ENCODE data around the gene PLA2G2C. TPM values are rescaled to one million over a fixed set of nuclear protein-coding genes. Genes with fewer than 3 reads are reported as not detected.
A peak's percentile ranks its signal among the peaks of the same experiment; 100 is the strongest.
"Not testable (repeated sequence)": the region's sequence is repeated elsewhere in the genome, so short reads cannot be mapped to it uniquely, and the experiment has no call there.

Gene PLA2G2C
- polyA plus RNA-seq, 2 donors: 0.07 to 0.14 TPM

DNA sequence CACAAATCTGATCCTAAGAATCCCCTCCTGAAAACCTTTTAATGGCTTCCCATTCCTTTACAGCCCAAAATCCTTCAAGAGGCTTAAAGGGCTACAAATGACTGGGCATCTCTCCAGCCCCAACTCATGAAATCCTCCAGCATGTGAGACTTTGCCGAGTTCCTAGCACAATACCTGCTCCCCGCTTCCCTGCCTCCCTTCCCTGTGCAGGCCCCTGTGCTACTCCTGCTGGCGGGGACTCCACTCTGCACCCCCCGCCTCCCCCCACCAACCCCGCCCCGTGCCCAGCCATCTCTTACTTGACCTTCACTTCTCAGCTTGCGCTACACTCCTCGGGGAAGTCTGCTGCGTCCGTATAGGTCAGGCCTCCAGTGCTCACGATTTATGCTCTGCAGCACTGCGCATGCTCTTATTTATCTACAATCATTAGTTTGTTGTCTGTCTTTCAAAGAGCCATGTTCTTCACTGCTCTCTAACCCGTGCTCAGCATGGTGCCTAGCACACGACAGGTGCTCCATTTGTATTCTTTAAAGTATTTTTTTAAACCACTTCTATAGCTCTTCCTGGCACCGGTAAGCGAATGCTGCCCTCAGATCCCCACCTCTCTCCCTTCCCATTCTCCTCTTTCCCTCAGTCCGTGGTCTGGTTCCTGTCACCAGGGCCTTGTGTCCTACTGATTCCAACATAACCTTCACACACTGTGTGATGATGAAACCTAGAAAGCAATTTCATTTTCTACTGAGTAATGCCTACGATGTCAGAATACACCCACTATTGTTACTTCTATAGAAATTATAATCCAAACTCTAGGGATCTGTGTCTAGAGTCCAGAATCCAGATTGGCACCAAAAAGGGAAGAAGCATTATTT is 37.5 kb upstream of the PLA2G2C start:
- WGBS, 2 donors: 38 to 39% methylated on average over 18 of the region's 18 CpGs
- no peaks in the 10 kb centered on the region for H3K27me3 ChIP-seq (ENCODE audit: control insufficient read depth in 1 of 2, insufficient read depth in 2 of 2, low read length in 2 of 2)

DNA sequence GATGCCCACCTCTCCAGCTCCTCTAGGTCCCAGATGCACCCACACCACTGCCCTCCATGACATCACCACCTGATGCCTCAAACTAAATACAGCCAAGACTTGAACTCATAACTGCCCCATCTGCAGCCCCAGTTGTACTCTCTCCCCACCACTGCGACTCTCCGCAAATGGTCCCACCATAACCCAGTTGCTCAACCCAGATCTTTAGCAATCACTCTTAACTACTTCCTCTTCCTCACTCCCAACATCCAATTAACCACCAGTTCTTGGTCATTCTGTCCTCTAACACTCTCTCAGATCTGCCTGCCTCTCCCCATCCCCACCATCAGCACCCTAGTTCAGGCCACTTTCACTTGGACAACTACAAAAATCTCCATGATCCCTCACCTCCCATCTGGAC is 36.8 kb upstream of the PLA2G2C start:
- H3K27me3 ChIP-seq (ENCODE audit: control insufficient read depth in 1 of 2, insufficient read depth in 2 of 2, low read length in 2 of 2): no peaks in the 10 kb centered on the region
- H3K9me3 ChIP-seq (ENCODE audit: control insufficient read depth in 2 of 2, insufficient read depth in 1 of 2, low read depth in 1 of 2, low read length in 1 of 2): no peaks in the 10 kb centered on the region
- WGBS, 2 donors: 82 to 83% methylated on average over 2 of the region's 2 CpGs

More for the DNA sequence above, 37.5 kb upstream of the PLA2G2C start:
- no peaks in the 10 kb centered on the region for H3K36me3 ChIP-seq (ENCODE audit: control insufficient read depth in 2 of 2, insufficient read depth in 2 of 2, low read length in 1 of 2)
- no peak overlapping the region for H3K4me3 ChIP-seq (ENCODE audit: low read depth in 1 of 2, low read length in 2 of 2)
- H3K27ac ChIP-seq (ENCODE audit: low read depth in 2 of 2, low read length in 1 of 2): no peak overlapping the region
- H3K9me3 ChIP-seq (ENCODE audit: control insufficient read depth in 2 of 2, insufficient read depth in 1 of 2, low read depth in 1 of 2, low read length in 1 of 2): no peaks in the 10 kb centered on the region
- H3K4me1 ChIP-seq (ENCODE audit: control insufficient read depth in 2 of 2, insufficient read depth in 2 of 2, low read length in 1 of 2): no peaks in the 10 kb centered on the region

DNA sequence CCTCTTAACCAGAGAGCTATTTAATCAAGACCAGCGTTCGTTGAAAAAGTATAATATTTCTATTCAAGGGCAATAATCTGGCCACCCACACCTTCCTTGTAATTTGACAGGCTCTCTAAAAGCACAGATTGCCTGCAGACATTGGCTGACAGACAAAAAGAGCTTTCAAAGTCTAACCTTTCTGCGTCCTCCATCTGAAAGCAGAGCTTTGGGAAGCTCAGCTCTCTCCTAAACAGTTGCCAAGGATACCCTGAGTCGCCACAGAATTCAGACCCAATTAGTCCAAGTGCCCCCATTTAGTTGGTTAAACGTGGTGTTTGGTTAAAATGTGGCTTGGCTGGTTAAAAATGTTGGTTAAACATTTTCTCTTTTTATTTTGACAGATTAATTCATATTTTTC is 33.7 kb upstream of the PLA2G2C start:
- Histone ChIP-seq H3K9me3 (ENCODE audit: control insufficient read depth in 2 of 2, insufficient read depth in 1 of 2, low read depth in 1 of 2, low read length in 1 of 2) (peaks cover 0 to 2% of the 10 kb centered on the region in 2 donors), H3K4me1 (ENCODE audit: control insufficient read depth in 2 of 2, insufficient read depth in 2 of 2, low read length in 1 of 2) (no peaks in the 10 kb centered on the region), H3K27ac (ENCODE audit: low read depth in 2 of 2, low read length in 1 of 2) (no peak overlapping the region), H3K27me3 (ENCODE audit: control insufficient read depth in 1 of 2, insufficient read depth in 2 of 2, low read length in 2 of 2) (no peaks in the 10 kb centered on the region), H3K36me3 (ENCODE audit: control insufficient read depth in 2 of 2, insufficient read depth in 2 of 2, low read length in 1 of 2) (no peaks in the 10 kb centered on the region), H3K4me3 (ENCODE audit: low read depth in 1 of 2, low read length in 2 of 2) (no peak overlapping the region)
- 33 to 43% methylated on average over 5 of the region's 5 CpGs for WGBS, 2 donors

More for the DNA sequence above, 36.8 kb upstream of the PLA2G2C start:
- Histone ChIP-seq H3K36me3 (ENCODE audit: control insufficient read depth in 2 of 2, insufficient read depth in 2 of 2, low read length in 1 of 2) (no peaks in the 10 kb centered on the region), H3K4me1 (ENCODE audit: control insufficient read depth in 2 of 2, insufficient read depth in 2 of 2, low read length in 1 of 2) (no peaks in the 10 kb centered on the region), H3K4me3 (ENCODE audit: low read depth in 1 of 2, low read length in 2 of 2) (no peak overlapping the region), H3K27ac (ENCODE audit: low read depth in 2 of 2, low read length in 1 of 2) (no peak overlapping the region)

DNA sequence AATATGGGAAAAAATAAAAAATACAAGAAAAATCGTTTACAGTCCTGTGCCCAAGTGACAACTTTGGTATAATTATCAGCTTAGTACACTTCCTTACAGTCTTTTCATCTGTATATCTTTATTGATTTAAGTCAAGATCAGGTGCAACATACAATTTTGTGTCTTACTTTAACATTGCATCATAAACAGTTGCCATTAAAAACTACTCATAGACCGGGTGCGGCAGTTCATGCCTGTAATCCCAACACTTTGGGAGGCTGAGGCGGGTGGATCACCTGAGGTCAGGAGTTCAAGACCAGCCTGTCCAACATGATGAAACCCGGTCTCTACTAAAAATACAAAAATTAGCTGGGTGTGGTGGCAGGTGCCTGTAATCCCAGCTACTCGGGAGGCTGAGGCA is 32.7 kb upstream of the PLA2G2C start:
- H3K27me3 ChIP-seq (ENCODE audit: control insufficient read depth in 1 of 2, insufficient read depth in 2 of 2, low read length in 2 of 2); H3K36me3 ChIP-seq (ENCODE audit: control insufficient read depth in 2 of 2, insufficient read depth in 2 of 2, low read length in 1 of 2); H3K27ac ChIP-seq (ENCODE audit: low read depth in 2 of 2, low read length in 1 of 2); H3K4me1 ChIP-seq (ENCODE audit: control insufficient read depth in 2 of 2, insufficient read depth in 2 of 2, low read length in 1 of 2); H3K4me3 ChIP-seq (ENCODE audit: low read depth in 1 of 2, low read length in 2 of 2); H3K9me3 ChIP-seq (ENCODE audit: control insufficient read depth in 2 of 2, insufficient read depth in 1 of 2, low read depth in 1 of 2, low read length in 1 of 2): not testable (repeated sequence)
- WGBS, 2 donors: 81 to 82% methylated on average over 6 of the region's 6 CpGs

DNA sequence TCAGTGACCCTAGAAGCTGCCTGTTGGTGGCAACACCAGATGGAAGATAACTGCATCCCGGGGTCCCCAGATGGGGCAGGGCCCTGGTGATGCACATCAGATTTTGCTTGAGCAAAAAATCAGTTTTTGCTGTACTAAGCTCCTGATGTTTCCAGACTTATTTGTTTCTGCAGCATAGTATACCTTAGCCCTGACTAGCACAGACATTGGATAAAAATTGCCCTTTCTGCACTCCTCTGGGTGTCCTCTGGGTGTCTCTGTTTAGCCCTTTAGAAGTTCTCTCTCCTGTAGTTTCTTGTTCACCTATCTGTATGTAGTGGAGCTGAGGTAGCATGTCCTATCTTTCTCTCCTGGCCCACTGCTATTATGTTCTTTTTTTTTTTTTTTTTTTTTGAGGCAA is 30.3 kb upstream of the PLA2G2C start:
- Histone ChIP-seq H3K4me3 (ENCODE audit: low read depth in 1 of 2, low read length in 2 of 2) (no peak overlapping the region), H3K27me3 (ENCODE audit: control insufficient read depth in 1 of 2, insufficient read depth in 2 of 2, low read length in 2 of 2) (no peaks in the 10 kb centered on the region), H3K36me3 (ENCODE audit: control insufficient read depth in 2 of 2, insufficient read depth in 2 of 2, low read length in 1 of 2) (no peaks in the 10 kb centered on the region), H3K4me1 (ENCODE audit: control insufficient read depth in 2 of 2, insufficient read depth in 2 of 2, low read length in 1 of 2) (peaks cover 0 to 3% of the 10 kb centered on the region in 2 donors), H3K27ac (ENCODE audit: low read depth in 2 of 2, low read length in 1 of 2) (no peak overlapping the region), H3K9me3 (ENCODE audit: control insufficient read depth in 2 of 2, insufficient read depth in 1 of 2, low read depth in 1 of 2, low read length in 1 of 2) (peaks cover 0 to 2% of the 10 kb centered on the region in 2 donors)
- 83 to 88% methylated on average over 1 of the region's 1 CpG for WGBS, 2 donors

DNA sequence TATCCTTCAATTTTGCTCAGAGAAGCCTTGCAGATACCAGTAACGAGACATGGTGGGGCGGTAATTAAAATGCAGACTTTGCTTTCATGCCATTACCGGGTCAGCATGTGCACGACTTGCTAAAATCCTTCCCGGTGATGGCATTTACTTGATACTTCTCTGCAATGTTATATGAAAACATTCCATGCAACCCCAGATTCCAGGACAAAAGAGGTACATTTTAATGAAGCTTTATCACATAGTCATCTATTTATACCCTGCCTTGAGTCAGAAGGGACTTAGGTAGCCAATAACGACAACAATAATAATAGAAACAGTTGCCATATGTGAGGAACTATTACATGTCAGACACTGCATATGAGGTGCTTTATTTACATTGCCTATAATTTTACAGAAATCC is 29.4 kb upstream of the PLA2G2C start:
- H3K27ac ChIP-seq (ENCODE audit: low read depth in 2 of 2, low read length in 1 of 2): no peak overlapping the region
- peaks cover 0 to 2% of the 10 kb centered on the region in 2 donors for H3K9me3 ChIP-seq (ENCODE audit: control insufficient read depth in 2 of 2, insufficient read depth in 1 of 2, low read depth in 1 of 2, low read length in 1 of 2)
- H3K27me3 ChIP-seq (ENCODE audit: control insufficient read depth in 1 of 2, insufficient read depth in 2 of 2, low read length in 2 of 2): no peaks in the 10 kb centered on the region
- no peaks in the 10 kb centered on the region for H3K36me3 ChIP-seq (ENCODE audit: control insufficient read depth in 2 of 2, insufficient read depth in 2 of 2, low read length in 1 of 2)
- 78% methylated on average over 6 of the region's 6 CpGs for WGBS, 2 donors
- no peak overlapping the region for H3K4me3 ChIP-seq (ENCODE audit: low read depth in 1 of 2, low read length in 2 of 2)
- peaks cover 0 to 6% of the 10 kb centered on the region in 2 donors for H3K4me1 ChIP-seq (ENCODE audit: control insufficient read depth in 2 of 2, insufficient read depth in 2 of 2, low read length in 1 of 2)

DNA sequence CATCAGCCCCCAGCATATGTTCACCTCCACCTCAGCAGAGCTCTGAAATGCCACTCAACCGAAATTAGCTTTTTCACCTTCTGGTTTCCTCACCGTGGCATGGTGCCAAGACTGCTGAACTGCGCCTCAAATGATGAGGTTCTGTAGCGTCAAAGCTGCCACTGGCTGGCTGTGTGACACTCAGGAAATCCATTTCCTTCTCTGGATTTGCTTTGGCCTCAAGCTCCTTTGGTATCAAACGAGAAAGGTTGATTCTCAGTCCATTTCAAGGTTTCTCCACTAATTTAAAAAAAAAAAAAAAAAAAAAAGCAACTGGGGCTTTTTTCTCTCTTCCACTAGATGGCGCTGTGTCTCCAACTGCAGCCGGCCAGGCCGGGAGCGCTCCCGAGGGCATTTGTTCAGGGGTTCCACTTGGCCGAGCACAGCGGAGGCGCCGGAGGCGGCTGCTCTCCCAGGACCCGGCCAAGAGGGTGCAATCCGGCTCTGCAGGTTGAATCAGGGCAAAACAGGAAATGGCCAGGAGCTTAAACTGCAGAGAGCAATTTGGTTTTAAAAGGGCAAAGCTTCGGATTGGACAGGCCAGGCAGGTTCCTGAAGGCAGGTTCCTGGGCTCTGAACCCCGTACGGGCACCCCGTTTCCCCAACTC is 26.5 kb upstream of the PLA2G2C start:
- WGBS, 2 donors: 3% methylated on average over 21 of the region's 21 CpGs
- H3K4me3 ChIP-seq (ENCODE audit: low read depth in 1 of 2, low read length in 2 of 2): no peak overlapping the region
- no peaks in the 10 kb centered on the region for H3K27me3 ChIP-seq (ENCODE audit: control insufficient read depth in 1 of 2, insufficient read depth in 2 of 2, low read length in 2 of 2)
- H3K9me3 ChIP-seq (ENCODE audit: control insufficient read depth in 2 of 2, insufficient read depth in 1 of 2, low read depth in 1 of 2, low read length in 1 of 2): peaks cover 0 to 2% of the 10 kb centered on the region in 2 donors
- peak overlapping the region in 1 of 2 donors; percentile 51 for H3K27ac ChIP-seq (ENCODE audit: low read depth in 2 of 2, low read length in 1 of 2)
- H3K4me1 ChIP-seq (ENCODE audit: control insufficient read depth in 2 of 2, insufficient read depth in 2 of 2, low read length in 1 of 2): peaks cover 0 to 6% of the 10 kb centered on the region in 2 donors
- no peaks in the 10 kb centered on the region for H3K36me3 ChIP-seq (ENCODE audit: control insufficient read depth in 2 of 2, insufficient read depth in 2 of 2, low read length in 1 of 2)

DNA sequence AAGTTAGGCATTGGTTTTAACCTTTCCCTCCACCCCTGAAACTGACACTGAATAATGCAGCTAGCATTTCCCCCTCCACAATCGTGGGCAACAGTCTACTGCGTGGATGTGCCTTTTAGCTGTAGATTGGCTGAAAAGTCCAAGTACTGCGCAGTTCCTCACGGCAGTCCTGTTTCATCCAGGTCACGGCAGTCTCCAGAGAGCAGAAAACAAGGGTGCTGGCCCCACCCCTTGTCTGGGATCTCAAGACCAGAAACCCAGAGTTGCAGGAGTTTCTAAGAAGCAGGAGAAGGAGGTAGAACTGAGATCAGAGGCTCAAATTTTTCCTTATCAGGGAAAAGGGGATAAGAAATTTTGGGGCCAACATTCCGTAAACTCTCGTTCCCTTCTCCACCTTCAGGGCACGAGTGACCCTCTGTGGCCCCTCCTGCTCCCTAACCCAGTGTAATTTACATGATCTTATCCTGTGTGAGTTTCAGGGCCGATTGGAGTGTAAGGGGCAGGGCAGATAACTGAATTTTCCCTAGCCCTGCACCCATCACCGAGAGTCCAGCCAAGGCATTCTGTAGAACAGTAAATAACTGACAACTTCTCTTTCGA is 25.9 kb upstream of the PLA2G2C start:
- Histone ChIP-seq H3K27ac (ENCODE audit: low read depth in 2 of 2, low read length in 1 of 2) (no peak overlapping the region), H3K36me3 (ENCODE audit: control insufficient read depth in 2 of 2, insufficient read depth in 2 of 2, low read length in 1 of 2) (no peaks in the 10 kb centered on the region), H3K4me3 (ENCODE audit: low read depth in 1 of 2, low read length in 2 of 2) (no peak overlapping the region), H3K9me3 (ENCODE audit: control insufficient read depth in 2 of 2, insufficient read depth in 1 of 2, low read depth in 1 of 2, low read length in 1 of 2) (peaks cover 0 to 2% of the 10 kb centered on the region in 2 donors), H3K27me3 (ENCODE audit: control insufficient read depth in 1 of 2, insufficient read depth in 2 of 2, low read length in 2 of 2) (no peaks in the 10 kb centered on the region), H3K4me1 (ENCODE audit: control insufficient read depth in 2 of 2, insufficient read depth in 2 of 2, low read length in 1 of 2) (peaks cover 0 to 6% of the 10 kb centered on the region in 2 donors)
- WGBS, 2 donors: 62 to 65% methylated on average over 11 of the region's 11 CpGs

DNA sequence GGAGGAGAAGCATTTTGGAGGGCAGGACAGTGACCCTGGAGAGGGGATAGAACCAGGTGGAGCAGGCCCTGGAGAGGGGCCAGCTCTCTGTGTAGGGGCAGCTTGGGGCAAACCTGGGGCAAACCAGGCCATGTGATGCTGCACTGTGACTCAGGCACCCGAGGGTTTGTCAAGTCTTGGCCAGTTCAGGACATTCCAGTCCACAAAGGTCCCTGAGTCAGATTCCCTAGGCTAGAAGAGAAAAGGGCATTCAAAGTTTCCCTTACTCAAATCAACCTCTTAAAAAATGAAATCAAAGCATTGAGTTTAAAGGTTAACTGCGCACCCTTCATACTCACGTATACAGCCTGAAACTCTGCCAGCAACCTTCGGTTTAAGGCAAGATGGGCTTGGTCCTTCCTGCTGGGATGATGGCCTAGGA is 25.2 kb upstream of the PLA2G2C start:
- Histone ChIP-seq H3K36me3 (ENCODE audit: control insufficient read depth in 2 of 2, insufficient read depth in 2 of 2, low read length in 1 of 2) (no peaks in the 10 kb centered on the region), H3K4me3 (ENCODE audit: low read depth in 1 of 2, low read length in 2 of 2) (no peak overlapping the region), H3K4me1 (ENCODE audit: control insufficient read depth in 2 of 2, insufficient read depth in 2 of 2, low read length in 1 of 2) (peaks cover 0 to 6% of the 10 kb centered on the region in 2 donors), H3K27me3 (ENCODE audit: control insufficient read depth in 1 of 2, insufficient read depth in 2 of 2, low read length in 2 of 2) (no peaks in the 10 kb centered on the region), H3K27ac (ENCODE audit: low read depth in 2 of 2, low read length in 1 of 2) (peak overlapping the region; percentile 36 to 37), H3K9me3 (ENCODE audit: control insufficient read depth in 2 of 2, insufficient read depth in 1 of 2, low read depth in 1 of 2, low read length in 1 of 2) (no peaks in the 10 kb centered on the region)
- 35 to 50% methylated on average over 4 of the region's 4 CpGs for WGBS, 2 donors

All from esophagus (tissue), 2 donors.